ENCODE measurements around the gene HSPA2. TPM values are rescaled to one million over a fixed set of nuclear protein-coding genes. Genes with fewer than 3 reads are reported as not detected.
A peak's percentile ranks its signal among the peaks of the same experiment; 100 is the strongest.

Gene HSPA2
- total RNA-seq, 1 experiment from 2014 or later, result 30.2 TPM

GRCh38 chr14:64541972-64542835 lies 1.7 kb downstream of the HSPA2 start (continued):
- TF ChIP-seq ETV6 (CRISPR knock-in tag; IDR thresholded peaks at IDR 0.05), result no peak
- TF ChIP-seq SOX15 (CRISPR knock-in tag; IDR thresholded peaks at IDR 0.05), result no peak

GRCh38 chr14:64542836-64543201 lies 2.3 kb downstream of the HSPA2 start:
- DNase-seq (ENCODE audit: low spot score) (no peak), ATAC-seq (no peak)

More at GRCh38 chr14:64542836-64543201, 2.3 kb downstream of the HSPA2 start:
- H3K27me3 Mint-ChIP-seq (ENCODE audit: low read depth), result peaks cover 20% of the 10 kb centered on the region
- TF ChIP-seq NR2C2 (CRISPR knock-in tag; IDR thresholded peaks at IDR 0.05), result no peak
- TF ChIP-seq ZNF425 (CRISPR knock-in tag; conservative IDR thresholded peaks at IDR 0.05), result no peak
- TF ChIP-seq RORB (CRISPR knock-in tag; IDR thresholded peaks at IDR 0.05), result no peak
- TF ChIP-seq MYBL2 (CRISPR knock-in tag; IDR thresholded peaks at IDR 0.05), result no peak
- no peak for TF ChIP-seq PRRX2 (CRISPR knock-in tag; IDR thresholded peaks at IDR 0.05)
- TF ChIP-seq MAX (CRISPR knock-in tag; IDR thresholded peaks at IDR 0.05), result no peak
- no peak for TF ChIP-seq CDX4 (CRISPR knock-in tag; IDR thresholded peaks at IDR 0.05; ENCODE audit: borderline replicate concordance)
- no peak for TF ChIP-seq STAT6 (CRISPR knock-in tag; conservative IDR thresholded peaks at IDR 0.05; ENCODE audit: low read depth)
- TF ChIP-seq ATF3 (CRISPR knock-in tag; conservative IDR thresholded peaks at IDR 0.05), result no peak
- TF ChIP-seq E2F1 (CRISPR knock-in tag; IDR thresholded peaks at IDR 0.05), result no peak
- no peak for TF ChIP-seq ZBTB21 (CRISPR knock-in tag; IDR thresholded peaks at IDR 0.05; ENCODE audit: borderline replicate concordance)
- TF ChIP-seq USF1 (CRISPR knock-in tag; IDR thresholded peaks at IDR 0.05), result no peak
- TF ChIP-seq ZNF396 (CRISPR knock-in tag; IDR thresholded peaks at IDR 0.05; ENCODE audit: borderline replicate concordance), result no peak
- no peak for TF ChIP-seq NFATC4 (CRISPR knock-in tag; IDR thresholded peaks at IDR 0.05)
- TF ChIP-seq ZNF121 (CRISPR knock-in tag; IDR thresholded peaks at IDR 0.05), result no peak
- TF ChIP-seq IRF1 (CRISPR knock-in tag; IDR thresholded peaks at IDR 0.05), result no peak
- no peak for TF ChIP-seq PRDM15 (CRISPR knock-in tag; IDR thresholded peaks at IDR 0.05)
- no peak for TF ChIP-seq TP53 (CRISPR knock-in tag; IDR thresholded peaks at IDR 0.05)
- no peak for TF ChIP-seq JAZF1 (CRISPR knock-in tag; IDR thresholded peaks at IDR 0.05)
- no peak for TF ChIP-seq SMAD3 (CRISPR knock-in tag; IDR thresholded peaks at IDR 0.05; ENCODE audit: borderline replicate concordance)
- H3K9me3 Mint-ChIP-seq, result peaks cover 19% of the 10 kb centered on the region
- H3K36me3 Mint-ChIP-seq, result peaks cover 25% of the 10 kb centered on the region
- peak overlapping the region; percentile 65 for H3K4me3 Mint-ChIP-seq
- H3K27ac Mint-ChIP-seq, result no peak overlapping the region; the same call in 1 of the 2 replicates
- ChIA-PET CTCF (interaction anchor here (1.0 to 4.1 kb wide), 3 partner anchors 32 to 110 kb away, joined by 3 to 16 read pairs (median 4); no protein-coding TSS in a partner anchor), POLR2A (interaction anchor here (0.6 kb wide), 1 partner anchor 14 kb away, joined by 3 read pairs; no protein-coding TSS in a partner anchor)
- H3K4me1 Mint-ChIP-seq, result peaks cover 42% of the 10 kb centered on the region
